CD14-positive monocyte (primary cell): ENCODE results near the gene PCDHB3. TPM values are rescaled to one million over a fixed set of nuclear protein-coding genes. Genes with fewer than 3 reads are reported as not detected.

ENCODE experiments used
- DNase-seq, 3 donors: peaks; one replicate each; pipeline ENCODE4 v3.0.0-alpha.2; 2011 to 2022
- H2AFZ ChIP-seq: 2 replicates; pipeline ENCODE4 v1.6.0; 2012; ENCODE audit warnings: mild to moderate bottlenecking, low read depth, low read length, inconsistent platforms; ENCODE audit not compliant: insufficient read depth, poor library complexity, severe bottlenecking
- H3K27ac ChIP-seq, 2 donors: 1 replicate in 1 of 2; 2 replicates in 1 of 2; pipeline ENCODE4 v1.5.1; 2012 to 2013; ENCODE audit warnings: low read length in 2 of 2, control low read depth in 1 of 2, inconsistent platforms in 1 of 2, low read depth in 1 of 2, mild to moderate bottlenecking in 1 of 2
- H3K27me3 ChIP-seq, 2 donors: one replicate each; pipeline versions ENCODE4 v1.6.0 to v1.6.1; 2011 to 2013; ENCODE audit warnings: low read length in 2 of 2; ENCODE audit not compliant: control insufficient read depth in 2 of 2, insufficient read depth in 2 of 2
- H3K36me3 ChIP-seq, 2 donors: replicated peaks in 1 of 2; 1 replicate in 1 of 2; 2 replicates in 1 of 2; pipeline versions ENCODE4 v1.5.1 to v1.6.1; 2012 to 2013; ENCODE audit warnings: low read length in 2 of 2, control low read depth in 1 of 2, inconsistent platforms in 1 of 2, mild to moderate bottlenecking in 1 of 2; ENCODE audit not compliant: insufficient read depth in 2 of 2, control insufficient read depth in 1 of 2
- H3K4me1 ChIP-seq, 2 donors: 1 replicate in 1 of 2; 2 replicates in 1 of 2; pipeline versions ENCODE4 v1.5.1 to v1.6.1; 2012 to 2013; ENCODE audit warnings: low read length in 2 of 2, control low read depth in 1 of 2, inconsistent platforms in 1 of 2, mild to moderate bottlenecking in 1 of 2, moderate library complexity in 1 of 2; ENCODE audit not compliant: insufficient read depth in 2 of 2, control insufficient read depth in 1 of 2
- H3K4me2 ChIP-seq: replicated peaks from 2 replicates; pipeline ENCODE3; 2012; ENCODE audit warnings: low read length, moderate library complexity, mild to moderate bottlenecking; ENCODE audit not compliant: poor library complexity, severe bottlenecking; ENCODE audit errors: extremely low read depth
- H3K4me3 ChIP-seq, 3 experiments: fragments of 200-600 bp in 1 of 3; sonication (generic) in 1 of 3; replicated peaks in 1 of 3; 1 replicate in 2 of 3; 2 replicates in 1 of 3; pipeline ENCODE4 v1.5.1; 2011 to 2013; ENCODE audit warnings: low read length in 3 of 3, mild to moderate bottlenecking in 3 of 3, control low read depth in 2 of 3, low read depth in 2 of 3, inconsistent platforms in 1 of 3, moderate library complexity in 1 of 3
- H3K79me2 ChIP-seq: 2 replicates; pipeline ENCODE4 v1.6.0; 2012; ENCODE audit warnings: mild to moderate bottlenecking, control low read depth, inconsistent platforms, low read length, moderate library complexity; ENCODE audit not compliant: insufficient read depth
- H3K9ac ChIP-seq: 2 replicates; pipeline ENCODE4 v1.6.0; 2017; ENCODE audit warnings: low read length, mild to moderate bottlenecking; ENCODE audit not compliant: insufficient read depth, poor library complexity, severe bottlenecking
- H3K9me3 ChIP-seq, 2 donors: replicated peaks in 1 of 2; 1 replicate in 1 of 2; 2 replicates in 1 of 2; pipeline versions ENCODE4 v1.5.1 to v1.6.1; 2012 to 2013; ENCODE audit warnings: low read length in 2 of 2, control low read depth in 1 of 2; ENCODE audit not compliant: control insufficient read depth in 1 of 2, insufficient read depth in 1 of 2
- H4K20me1 ChIP-seq: 2 replicates; pipeline ENCODE4 v1.6.0; 2012; ENCODE audit warnings: mild to moderate bottlenecking, low read length, control low read depth, moderate library complexity; ENCODE audit not compliant: insufficient read depth
- H3K27ac Mint-ChIP-seq, 7 donors: one replicate each; pipeline ENCODE4 v1.8.0; 2020; ENCODE audit warnings: mild to moderate bottlenecking in 7 of 7, mixed read lengths in 7 of 7, moderate library complexity in 6 of 7, inconsistent platforms in 2 of 7
- H3K27me3 Mint-ChIP-seq, 3 donors: one replicate each; pipeline ENCODE4 v1.8.0; 2021 to 2022; ENCODE audit warnings: low read depth in 3 of 3, mild to moderate bottlenecking in 3 of 3, mixed read lengths in 3 of 3, moderate library complexity in 3 of 3, inconsistent platforms in 1 of 3
- H3K36me3 Mint-ChIP-seq, 2 donors: one replicate each; pipeline ENCODE4 v1.8.0; 2020; ENCODE audit warnings: mixed read lengths in 2 of 2, inconsistent platforms in 1 of 2, mild to moderate bottlenecking in 1 of 2
- H3K4me1 Mint-ChIP-seq: one replicate; pipeline ENCODE4 v1.8.0; 2020; ENCODE audit warnings: mild to moderate bottlenecking, mixed read lengths
- H3K4me3 Mint-ChIP-seq, 2 donors: one replicate each; pipeline ENCODE4 v1.8.0; 2020; ENCODE audit warnings: mild to moderate bottlenecking in 2 of 2, mixed read lengths in 2 of 2, moderate library complexity in 1 of 2
- H3K9me3 Mint-ChIP-seq, 7 donors: one replicate each; pipeline ENCODE4 v1.8.0; 2020 to 2022; ENCODE audit warnings: mixed read lengths in 7 of 7, mild to moderate bottlenecking in 6 of 7, moderate library complexity in 6 of 7, inconsistent platforms in 2 of 7
- WGBS: methylation state at CpG from one replicate; pipeline ENCODE4 v1.1.5; 2013; ENCODE audit warnings: missing lambda C conversion rate; ENCODE audit not compliant: insufficient coverage; 5-methylcytosine and 5-hydroxymethylcytosine counted together
- intact Hi-C, 2 donors: fragments of 100-400 bp; cut with micrococcal nuclease; formaldehyde crosslinking; loops; one replicate each; pipeline versions ENCODE4 v1.15.0 to v1.15.1; 2023
- polyA plus RNA-seq, 3 donors: library from polyadenylated mRNA; depleted of rRNA in 1 of 3; unstranded in 2 of 3; stranded (reverse) in 1 of 3; fragments of 300-500 nt in 2 of 3; fragments of >200 nt in 1 of 3; fragmentation: Illumina TruSeq in 2 of 3; gene quantifications; 1 replicate in 2 of 3; 2 replicates in 1 of 3; pipeline ENCODE4 v1.2.3, GENCODE V29; 2012 to 2021
- TF ChIP-seq, protein P1 (sequence below): fragments of 200-600 bp; IDR thresholded peaks from one replicate; pipeline ENCODE4 v1.8.0; 2022; ENCODE audit warnings: antibody characterized with exemption, mild to moderate bottlenecking

Gene PCDHB3
- polyA plus RNA-seq, 3 donors: not detected

DNA sequence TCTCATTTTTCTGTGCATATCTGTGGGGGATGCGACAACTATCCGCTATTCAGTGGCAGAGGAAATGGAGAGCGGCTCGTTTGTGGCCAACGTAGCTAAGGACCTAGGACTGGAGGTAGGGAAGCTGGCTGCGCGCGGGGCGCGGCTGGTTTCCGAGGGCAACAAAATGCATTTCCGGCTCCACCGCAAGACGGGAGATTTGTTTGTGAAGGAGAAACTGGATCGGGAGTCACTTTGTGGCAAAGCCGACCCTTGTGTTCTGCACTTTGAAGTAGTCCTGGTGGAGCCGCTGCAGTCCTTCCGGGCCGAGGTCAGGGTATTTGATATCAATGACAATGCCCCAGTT is 48.8 kb upstream of the PCDHB3 start:
- no peak overlapping the region for H3K4me2 ChIP-seq

DNA sequence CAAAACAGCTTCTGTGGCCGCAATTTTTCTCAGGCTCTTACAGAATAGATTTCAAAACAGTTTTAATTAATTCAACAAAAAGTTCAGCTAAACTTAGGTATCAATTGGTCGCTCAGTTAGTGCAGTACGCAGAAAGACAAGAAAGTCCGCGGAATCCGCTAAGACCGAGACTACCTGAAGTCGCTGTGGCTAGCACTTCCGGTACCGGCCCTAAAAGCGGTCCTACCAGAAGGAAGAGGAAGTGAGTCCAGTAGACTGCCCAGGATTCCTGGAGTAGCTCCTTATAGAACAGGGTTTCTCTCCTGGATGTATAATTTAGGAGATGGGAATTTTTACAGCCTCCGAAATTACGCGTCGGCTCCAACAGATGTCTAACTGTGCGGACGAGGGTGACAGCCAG is 22.4 kb upstream of the PCDHB3 start:
- H3K9ac ChIP-seq: no peak overlapping the region
- H3K4me1 ChIP-seq: no peaks in the 10 kb centered on the region
- peak overlapping the region in 1 of 3 experiments; percentile 12 for H3K4me3 ChIP-seq
- no peak overlapping the region for H3K4me2 ChIP-seq
- no peaks in the 10 kb centered on the region for H3K27me3 ChIP-seq
- no peaks in the 10 kb centered on the region for H4K20me1 ChIP-seq
- TF ChIP-seq, protein P1, sequence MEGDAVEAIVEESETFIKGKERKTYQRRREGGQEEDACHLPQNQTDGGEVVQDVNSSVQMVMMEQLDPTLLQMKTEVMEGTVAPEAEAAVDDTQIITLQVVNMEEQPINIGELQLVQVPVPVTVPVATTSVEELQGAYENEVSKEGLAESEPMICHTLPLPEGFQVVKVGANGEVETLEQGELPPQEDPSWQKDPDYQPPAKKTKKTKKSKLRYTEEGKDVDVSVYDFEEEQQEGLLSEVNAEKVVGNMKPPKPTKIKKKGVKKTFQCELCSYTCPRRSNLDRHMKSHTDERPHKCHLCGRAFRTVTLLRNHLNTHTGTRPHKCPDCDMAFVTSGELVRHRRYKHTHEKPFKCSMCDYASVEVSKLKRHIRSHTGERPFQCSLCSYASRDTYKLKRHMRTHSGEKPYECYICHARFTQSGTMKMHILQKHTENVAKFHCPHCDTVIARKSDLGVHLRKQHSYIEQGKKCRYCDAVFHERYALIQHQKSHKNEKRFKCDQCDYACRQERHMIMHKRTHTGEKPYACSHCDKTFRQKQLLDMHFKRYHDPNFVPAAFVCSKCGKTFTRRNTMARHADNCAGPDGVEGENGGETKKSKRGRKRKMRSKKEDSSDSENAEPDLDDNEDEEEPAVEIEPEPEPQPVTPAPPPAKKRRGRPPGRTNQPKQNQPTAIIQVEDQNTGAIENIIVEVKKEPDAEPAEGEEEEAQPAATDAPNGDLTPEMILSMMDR: no peak
- Mint-ChIP-seq H3K4me3 (no peak overlapping the region), H3K4me1 (no peaks in the 10 kb centered on the region), H3K27me3 (peaks cover 1 to 6% (median 2%) of the 10 kb centered on the region in 3 donors), H3K36me3 (no peaks in the 10 kb centered on the region), H3K9me3 (peaks cover 9 to 40% (median 31%) of the 10 kb centered on the region in 7 donors), H3K27ac (no peak overlapping the region)
- intact Hi-C loops: no loop called here
- no peaks in the 10 kb centered on the region for H3K36me3 ChIP-seq
- peaks cover 19 to 28% of the 10 kb centered on the region in 2 donors for H3K9me3 ChIP-seq
- H3K27ac ChIP-seq: no peak overlapping the region
- H2AFZ ChIP-seq: no peak overlapping the region
- 56% methylated on average over 16 of the region's 17 CpGs for WGBS
- DNase-seq: no peak
- no peaks in the 10 kb centered on the region for H3K79me2 ChIP-seq

More for the DNA sequence above, 48.8 kb upstream of the PCDHB3 start:
- H3K27ac Mint-ChIP-seq: no peak overlapping the region
- peaks cover 0 to 2% of the 10 kb centered on the region in 2 donors for H3K36me3 Mint-ChIP-seq
- Histone ChIP-seq H3K4me3 (no peak overlapping the region), H4K20me1 (no peaks in the 10 kb centered on the region), H3K9me3 (peaks cover 26 to 31% of the 10 kb centered on the region in 2 donors), H3K4me1 (no peaks in the 10 kb centered on the region), H3K27me3 (peaks cover 3 to 14% of the 10 kb centered on the region in 2 donors), H3K27ac (no peak overlapping the region), H3K36me3 (no peaks in the 10 kb centered on the region), H3K79me2 (no peaks in the 10 kb centered on the region), H2AFZ (no peak overlapping the region), H3K9ac (no peak overlapping the region)
- TF ChIP-seq, protein P1: no peak
- WGBS: 12% methylated on average over 19 of the region's 19 CpGs
- H3K4me1 Mint-ChIP-seq: no peaks in the 10 kb centered on the region
- H3K9me3 Mint-ChIP-seq: peaks cover 15 to 32% (median 28%) of the 10 kb centered on the region in 7 donors
- no peak for DNase-seq
- H3K4me3 Mint-ChIP-seq: peak overlapping the region in 1 of 2 donors; percentile 71
- intact Hi-C loops: no loop called here
- peaks cover 9 to 17% (median 15%) of the 10 kb centered on the region in 3 donors for H3K27me3 Mint-ChIP-seq
